ENCODE results near the gene SFXN5. TPM values are rescaled to one million over a fixed set of nuclear protein-coding genes. Genes with fewer than 3 reads are reported as not detected.

SFXN5 gene
- polyA plus RNA-seq, 1 donor from 2014 or later, result 5.8 TPM

- no peak for TF ChIP-seq CTCF (IDR thresholded peaks at IDR 0.05; ENCODE audit: poor library complexity, severe bottlenecking)
- no peak for TF ChIP-seq MXI1 (conservative IDR thresholded peaks at IDR 0.05; ENCODE audit: poor library complexity, severe bottlenecking)
- TF ChIP-seq REST (IDR thresholded peaks at IDR 0.05; ENCODE audit: borderline replicate concordance), result no peak
- no peak for TF ChIP-seq SMC3 (conservative IDR thresholded peaks at IDR 0.05; ENCODE audit: poor library complexity)
- no peak for TF ChIP-seq TAF1 (IDR thresholded peaks at IDR 0.05; ENCODE audit: low read depth)
- no peak for TF ChIP-seq POLR2AphosphoS5 (IDR thresholded peaks at IDR 0.05)
- TF ChIP-seq EZH2 (IDR thresholded peaks at IDR 0.05; ENCODE audit: borderline replicate concordance, insufficient read depth, low read length, poor library complexity, severe bottlenecking), result no peak
- TF ChIP-seq EP300 (conservative IDR thresholded peaks at IDR 0.05; ENCODE audit: poor library complexity, severe bottlenecking), result no peak
- no peak for TF ChIP-seq RAD21 (conservative IDR thresholded peaks at IDR 0.05)
- no peak overlapping the region for H3K4me2 ChIP-seq (ENCODE audit: low read length)
- no peaks in the 10 kb centered on the region for H3F3A ChIP-seq (ENCODE audit: insufficient read depth, low read length, poor library complexity, severe bottlenecking)
- no peaks in the 10 kb centered on the region for H3K9me3 ChIP-seq (ENCODE audit: low read length)
- no peaks in the 10 kb centered on the region for H3K27me3 ChIP-seq (ENCODE audit: insufficient read depth, low read depth, low read length)
- no peaks in the 10 kb centered on the region for H3K36me3 ChIP-seq (ENCODE audit: insufficient read depth, low read length)
- H2AFZ ChIP-seq (ENCODE audit: low read depth, low read length), result no peak overlapping the region
- no peak overlapping the region for H3K4me3 ChIP-seq (ENCODE audit: low read length)
- H4K20me1 ChIP-seq (ENCODE audit: insufficient read depth), result no peaks in the 10 kb centered on the region
- no peaks in the 10 kb centered on the region for H3K79me2 ChIP-seq (replicated peaks; ENCODE audit: insufficient read depth, low read length)
- H3K9me2 ChIP-seq (ENCODE audit: insufficient read depth, low read length), result no peaks in the 10 kb centered on the region
- H3K27ac ChIP-seq (ENCODE audit: low read length), result no peak overlapping the region
- no peak overlapping the region for H3K9ac ChIP-seq (ENCODE audit: low read length)
Measured at GRCh38 chr2:73089270-73090030, 17.9 kb upstream of the SFXN5 start.

- no peaks in the 10 kb centered on the region for H3K36me3 ChIP-seq (ENCODE audit: insufficient read depth, low read length)
- no peaks in the 10 kb centered on the region for H3F3A ChIP-seq (ENCODE audit: insufficient read depth, low read length, poor library complexity, severe bottlenecking)
- no peak overlapping the region for H3K27ac ChIP-seq (ENCODE audit: low read length)
- no peak overlapping the region for H2AFZ ChIP-seq (ENCODE audit: low read depth, low read length)
- H3K9me3 ChIP-seq (ENCODE audit: low read length), result no peaks in the 10 kb centered on the region
- H3K27me3 ChIP-seq (ENCODE audit: insufficient read depth, low read depth, low read length), result no peaks in the 10 kb centered on the region
- H3K4me2 ChIP-seq (ENCODE audit: low read length), result no peak overlapping the region
- no peaks in the 10 kb centered on the region for H4K20me1 ChIP-seq (ENCODE audit: insufficient read depth)
- H3K9me2 ChIP-seq (ENCODE audit: insufficient read depth, low read length), result no peaks in the 10 kb centered on the region
- no peak overlapping the region for H3K9ac ChIP-seq (ENCODE audit: low read length)
- TF ChIP-seq POLR2AphosphoS5 (IDR thresholded peaks at IDR 0.05) (no peak), TAF1 (IDR thresholded peaks at IDR 0.05; ENCODE audit: low read depth) (no peak)
- no peak overlapping the region for H3K4me3 ChIP-seq (ENCODE audit: low read length)
- no peaks in the 10 kb centered on the region for H3K79me2 ChIP-seq (replicated peaks; ENCODE audit: insufficient read depth, low read length)
Measured at GRCh38 chr2:73088703-73089102, 17.2 kb upstream of the SFXN5 start.

Data from neural cell (in vitro differentiated cells).